SIG-M5 treated with dmso at 0.1 percent for 504 hours (cell line): ENCODE measurements around the gene PKP4.

ENCODE experiments used
- DNase-seq: peaks from one replicate; lab custom pipeline; 2025; ENCODE audit not compliant: unreplicated experiment; lab: John Stamatoyannopoulos, UW

PKP4 gene

GRCh38 chr2:158713523-158714138, 256.9 kb downstream of the PKP4 start:
- no peak for DNase-seq

- no peak for DNase-seq
Observed at GRCh38 chr2:158714420-158714819, 257.7 kb downstream of the PKP4 start.

- DNase-seq: no peak
Observed at GRCh38 chr2:158715357-158715756, 258.6 kb downstream of the PKP4 start.

- DNase-seq: no peak
Observed at GRCh38 chr2:158716121-158716791, 259.5 kb downstream of the PKP4 start.

DNA sequence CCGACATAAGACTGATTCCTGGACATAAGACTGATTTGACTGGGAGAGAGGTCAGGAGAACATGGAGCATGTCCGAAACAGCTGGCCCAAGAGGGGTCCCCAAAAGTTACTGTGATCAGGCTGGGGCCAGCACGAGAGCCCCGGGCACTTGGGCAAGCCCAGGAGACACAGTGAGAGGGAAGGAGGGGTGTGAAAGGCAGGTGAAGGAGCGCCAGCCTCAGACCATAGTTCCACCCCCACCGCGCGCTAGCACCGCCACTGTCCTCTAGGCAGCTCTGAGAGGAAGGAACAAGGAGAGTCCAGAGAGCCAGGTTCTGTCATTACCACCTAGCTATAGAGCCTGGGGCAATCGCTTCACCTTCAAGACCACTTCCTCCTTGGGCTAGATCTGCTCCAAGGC, 260.2 kb downstream of the PKP4 start:
- DNase-seq: no peak

DNA sequence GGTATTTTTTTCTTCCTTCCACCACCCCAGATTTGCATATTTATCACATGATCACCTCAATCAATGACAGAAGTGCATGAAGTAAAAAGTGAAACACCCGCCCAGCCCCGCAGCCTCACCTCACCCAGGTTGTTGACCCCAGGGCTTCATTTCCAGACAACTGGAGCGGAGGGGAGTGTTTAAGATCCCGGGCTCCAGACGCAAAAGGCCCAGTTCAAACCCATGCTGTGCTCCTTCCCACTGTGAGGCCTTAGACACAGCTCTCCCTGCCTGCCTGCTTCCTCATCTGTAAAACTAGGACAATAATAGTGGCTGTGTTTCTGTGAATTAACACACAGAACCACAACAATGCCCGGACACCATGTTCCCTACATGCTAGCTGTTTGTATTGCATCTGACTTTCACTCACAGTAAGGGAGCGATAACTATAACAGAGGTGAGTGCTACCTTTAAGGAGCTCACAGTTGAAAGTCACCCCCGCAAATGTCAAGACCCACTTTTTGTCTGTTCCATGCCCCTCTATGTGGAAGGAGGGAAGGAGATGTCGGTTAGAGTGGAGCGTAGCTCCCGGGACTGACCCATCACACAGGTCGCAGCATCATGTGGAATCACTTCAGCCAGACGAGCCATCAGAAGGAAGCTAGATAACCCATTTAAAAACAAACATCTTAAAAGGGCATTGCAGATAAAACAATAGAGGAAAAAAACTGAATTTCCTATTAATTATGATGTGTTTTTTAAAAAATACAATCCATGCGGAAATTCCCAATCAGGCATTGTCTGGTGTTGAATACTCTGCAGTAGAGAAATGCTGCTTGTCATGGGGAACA, 260.8 kb downstream of the PKP4 start:
- DNase-seq: no peak

DNA sequence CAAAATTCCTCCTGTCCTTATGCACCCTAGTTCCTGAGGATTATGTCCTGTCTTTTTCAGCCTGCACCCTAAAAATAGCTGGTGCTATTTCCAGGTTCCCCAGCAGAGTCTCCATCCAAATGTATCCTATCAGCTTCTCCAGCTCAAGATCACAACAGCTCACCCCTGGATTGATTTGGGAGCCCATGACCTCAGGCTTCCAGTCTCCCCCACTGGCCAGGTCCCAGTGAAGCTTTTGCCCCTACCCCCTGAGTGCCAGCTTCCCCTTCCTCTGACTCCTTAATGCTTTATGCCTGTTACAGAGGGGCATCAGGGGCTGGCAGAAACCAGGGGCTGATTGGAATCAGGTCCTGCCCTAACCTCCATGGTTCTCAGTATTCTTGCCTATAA, 261.4 kb downstream of the PKP4 start:
- no peak for DNase-seq

DNA sequence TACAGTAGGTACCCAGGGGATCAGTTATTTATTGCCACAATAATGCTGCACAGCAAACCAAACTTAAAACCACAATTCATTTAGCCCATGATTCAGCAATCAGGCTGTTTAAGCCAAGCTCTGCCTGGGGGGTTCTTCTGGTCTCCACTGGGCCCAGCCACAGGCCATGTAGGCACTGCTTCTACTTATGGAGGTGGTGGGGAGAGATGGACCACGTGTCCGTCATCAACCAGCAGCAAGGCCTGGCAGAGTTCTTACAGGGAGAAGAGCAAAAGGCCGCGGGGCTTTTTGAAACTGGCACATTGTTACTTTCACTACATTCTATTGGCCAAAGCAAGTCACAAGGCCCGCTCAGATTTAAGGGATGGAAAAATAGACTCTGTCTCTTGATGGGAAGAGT, 262.1 kb downstream of the PKP4 start:
- no peak for DNase-seq

- no peak for DNase-seq
Observed at GRCh38 chr2:158719403-158719802, 262.7 kb downstream of the PKP4 start.

- DNase-seq: no peak
Observed at GRCh38 chr2:158722266-158723105, 265.7 kb downstream of the PKP4 start.

GRCh38 chr2:158723181-158723838, 266.6 kb downstream of the PKP4 start:
- DNase-seq: no peak

- peak; percentile 62 for DNase-seq
Observed at GRCh38 chr2:158723921-158724802, 267.4 kb downstream of the PKP4 start.

DNA sequence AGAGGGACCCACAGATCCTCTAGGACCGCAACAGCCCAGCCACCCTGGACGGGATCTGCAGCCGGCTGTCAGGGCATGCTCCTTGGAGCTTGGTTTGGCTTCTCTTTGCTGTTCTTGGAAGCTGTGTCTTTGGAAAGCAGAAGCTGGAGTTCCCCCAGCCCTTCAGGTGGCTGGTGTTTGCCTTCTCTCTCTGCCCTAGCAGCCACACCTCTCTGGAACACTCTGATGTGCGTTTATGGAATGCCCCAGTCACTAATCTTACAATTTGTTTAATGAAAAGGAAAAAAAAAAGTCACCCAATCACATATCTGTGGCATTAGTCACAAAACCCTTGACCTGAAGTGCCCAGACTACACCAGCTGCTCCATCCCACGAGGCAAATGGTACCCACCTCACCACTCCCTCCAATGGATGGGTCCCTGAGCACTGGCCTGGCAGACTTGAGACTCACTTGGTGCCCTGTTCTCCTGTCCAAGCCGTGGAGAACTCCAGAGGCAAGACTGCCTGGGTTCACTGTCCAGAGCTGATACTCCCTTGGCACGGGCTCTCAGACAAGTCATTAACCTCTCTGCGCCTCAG, 268.1 kb downstream of the PKP4 start:
- DNase-seq: peak; percentile 36

DNA sequence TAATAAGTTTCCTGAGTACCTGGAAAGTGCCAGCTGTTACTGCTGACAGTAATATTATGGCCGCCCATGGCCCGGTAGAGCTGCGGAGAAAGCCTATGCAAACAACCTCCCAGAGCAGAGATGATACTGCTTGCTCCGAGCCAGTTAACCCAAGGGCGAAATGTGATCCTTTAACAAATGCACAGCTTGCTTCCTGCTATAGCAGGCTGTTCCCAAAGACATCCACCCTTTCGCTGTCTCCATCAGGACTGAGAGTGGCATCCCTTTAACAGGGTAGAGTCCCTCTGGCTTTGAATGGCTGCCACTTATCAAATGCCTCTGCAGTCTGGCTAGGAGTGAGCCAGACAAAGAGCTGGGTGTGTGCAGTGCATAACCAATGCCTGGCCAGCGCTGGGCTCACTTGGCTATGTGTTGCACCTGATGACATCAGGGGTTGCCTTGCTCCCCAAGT, 268.7 kb downstream of the PKP4 start:
- DNase-seq: no peak

DNA sequence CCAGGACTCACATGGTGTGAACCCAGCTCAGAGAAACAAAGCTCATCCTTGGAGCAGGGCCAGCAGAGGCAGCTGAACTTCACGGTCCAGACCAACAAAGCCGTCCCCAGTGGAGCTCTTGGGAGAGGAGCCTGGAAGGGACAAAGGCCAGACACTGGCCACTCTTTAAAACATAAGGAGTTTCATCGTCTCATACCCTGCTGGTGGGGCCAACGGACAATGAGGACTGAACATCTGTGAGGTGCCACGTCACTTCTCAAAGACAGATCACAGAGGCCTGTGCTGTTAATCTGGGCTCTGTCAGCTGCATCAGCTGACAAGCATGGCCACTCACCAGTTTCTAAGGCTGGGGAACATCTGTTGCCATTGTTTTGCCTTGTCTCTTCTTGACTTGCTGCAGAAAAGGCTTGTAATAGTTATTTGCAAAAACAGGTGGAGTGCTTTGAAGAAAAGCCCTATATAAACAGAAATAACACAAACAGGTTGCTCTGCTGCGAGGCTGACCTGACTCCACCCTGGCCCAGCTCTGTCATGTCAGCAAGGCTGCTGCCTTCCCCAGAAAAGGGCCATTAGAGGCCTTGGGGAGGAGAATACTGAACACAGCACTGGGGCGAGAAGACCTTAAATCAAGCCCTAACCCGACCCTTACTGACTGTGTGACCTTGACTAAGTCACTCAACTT, 270.3 kb downstream of the PKP4 start:
- no peak for DNase-seq

- DNase-seq: no peak
Observed at GRCh38 chr2:158728422-158728821, 271.7 kb downstream of the PKP4 start.

GRCh38 chr2:158729451-158729850, 272.7 kb downstream of the PKP4 start:
- no peak for DNase-seq

DNA sequence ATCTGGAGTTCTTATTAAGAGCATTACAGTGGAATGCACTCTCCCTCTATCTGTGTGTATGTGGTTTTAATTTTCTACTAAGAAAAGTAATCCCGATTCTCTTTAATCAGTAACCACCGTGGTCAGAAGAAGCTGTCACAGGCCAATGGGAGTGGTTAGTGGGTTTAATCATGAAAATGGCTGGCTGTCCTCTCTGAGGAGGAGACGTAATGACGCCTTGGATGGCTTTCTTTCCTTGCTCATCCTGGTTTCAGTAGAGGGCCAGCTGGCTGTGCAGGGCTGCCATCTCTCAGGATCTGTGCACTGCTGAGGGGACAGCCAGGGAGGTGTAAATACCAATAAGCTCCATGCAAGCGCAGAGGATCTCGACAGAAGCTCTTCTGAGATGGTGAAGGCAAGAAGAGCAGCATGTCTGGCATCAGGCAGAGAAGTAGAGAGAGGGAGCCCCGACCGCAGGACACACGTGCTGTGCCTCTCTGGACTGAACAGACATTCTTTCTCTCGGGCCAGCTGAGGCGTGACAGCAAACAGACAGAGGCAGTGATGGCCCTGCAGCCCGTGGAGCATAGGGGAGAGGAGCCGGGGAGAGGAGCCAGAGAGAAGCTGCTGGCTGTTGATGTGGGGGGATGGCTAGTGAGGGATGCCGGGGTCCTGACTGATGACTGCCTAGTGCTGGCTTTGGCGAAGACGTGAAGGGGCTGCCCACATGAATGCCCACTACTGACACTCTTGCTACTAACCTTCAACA, 273.3 kb downstream of the PKP4 start:
- no peak for DNase-seq
